SJSA1 (cell line): ENCODE measurements around the gene OCSTAMP. TPM values are rescaled to one million over a fixed set of nuclear protein-coding genes. Genes with fewer than 3 reads are reported as not detected.

Source experiments
- DNase-seq, 2 experiments: peaks; one replicate each; pipeline ENCODE4 v3.0.0-alpha.2; 2015 to 2020; ENCODE audit warnings: low spot score in 2 of 2, low read depth in 1 of 2
- H3K27ac ChIP-seq: fragments of 250-450 bp; sonication (Bioruptor Pico); 2 replicates; pipeline ENCODE4 v1.5.1; 2020; ENCODE audit warnings: mild to moderate bottlenecking, moderate library complexity
- H3K27me3 ChIP-seq: fragments of 250-450 bp; sonication (Bioruptor Pico); replicated peaks from 2 replicates; pipeline ENCODE4 v1.5.1; 2020; ENCODE audit warnings: mild to moderate bottlenecking, moderate library complexity
- H3K36me3 ChIP-seq: fragments of 250-450 bp; sonication (Bioruptor Pico); 2 replicates; pipeline ENCODE4 v1.5.1; 2020; ENCODE audit warnings: mild to moderate bottlenecking
- H3K4me1 ChIP-seq: fragments of 250-450 bp; sonication (Bioruptor Pico); replicated peaks from 2 replicates; pipeline ENCODE4 v1.6.1; 2021; ENCODE audit warnings: mild to moderate bottlenecking
- H3K4me3 ChIP-seq: fragments of 250-450 bp; sonication (Bioruptor Pico); 2 replicates; pipeline ENCODE4 v1.5.1; 2020; ENCODE audit warnings: mild to moderate bottlenecking
- H3K9me3 ChIP-seq: fragments of 250-450 bp; sonication (Bioruptor Pico); replicated peaks from 2 replicates; pipeline ENCODE4 v1.5.1; 2020; ENCODE audit warnings: mild to moderate bottlenecking
- total RNA-seq: library from RNA; depleted of rRNA; stranded (reverse); fragments of >200 nt; shearing (Covaris generic); gene quantifications from 2 replicates; pipeline ENCODE4 v1.2.3, GENCODE V29; 2014

Gene OCSTAMP
- total RNA-seq, 1 experiment from 2014 or later, result not detected

DNA sequence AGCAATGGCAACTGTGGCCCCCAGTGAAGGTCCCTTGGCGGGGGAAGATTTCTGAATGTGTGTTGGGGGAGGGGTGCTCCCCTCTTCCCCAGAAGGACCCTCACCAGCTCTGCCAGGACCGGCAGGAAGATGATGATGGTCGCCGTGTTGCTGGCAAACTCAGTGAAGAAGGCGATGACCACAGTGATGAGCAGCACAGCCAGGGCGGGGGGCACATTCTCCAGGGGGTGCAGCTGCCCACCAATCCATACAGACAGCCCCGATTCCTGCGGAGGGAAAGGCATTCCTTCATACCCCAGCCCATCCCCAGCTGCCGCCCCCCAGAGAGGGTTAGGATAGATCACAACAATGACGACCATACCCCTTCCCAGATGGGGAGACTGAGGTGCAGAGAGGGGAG, 15.7 kb upstream of the OCSTAMP start:
- H3K36me3 ChIP-seq, result no peaks in the 10 kb centered on the region
- no peak overlapping the region for H3K27ac ChIP-seq
- peaks cover 15% of the 10 kb centered on the region for H3K27me3 ChIP-seq
- H3K9me3 ChIP-seq, result no peaks in the 10 kb centered on the region
- no peaks in the 10 kb centered on the region for H3K4me1 ChIP-seq
- no peak for DNase-seq
- no peak overlapping the region for H3K4me3 ChIP-seq

- Histone ChIP-seq H3K27ac (no peak overlapping the region), H3K4me3 (no peak overlapping the region), H3K36me3 (no peaks in the 10 kb centered on the region), H3K4me1 (no peaks in the 10 kb centered on the region), H3K9me3 (no peaks in the 10 kb centered on the region), H3K27me3 (0 out of 2 replicates have a peak, but pooled peaks cover 3% of the 10 kb centered on the region)
- no peak for DNase-seq
Observed at GRCh38 chr20:46564241-46564957, 13.9 kb upstream of the OCSTAMP start.

DNA sequence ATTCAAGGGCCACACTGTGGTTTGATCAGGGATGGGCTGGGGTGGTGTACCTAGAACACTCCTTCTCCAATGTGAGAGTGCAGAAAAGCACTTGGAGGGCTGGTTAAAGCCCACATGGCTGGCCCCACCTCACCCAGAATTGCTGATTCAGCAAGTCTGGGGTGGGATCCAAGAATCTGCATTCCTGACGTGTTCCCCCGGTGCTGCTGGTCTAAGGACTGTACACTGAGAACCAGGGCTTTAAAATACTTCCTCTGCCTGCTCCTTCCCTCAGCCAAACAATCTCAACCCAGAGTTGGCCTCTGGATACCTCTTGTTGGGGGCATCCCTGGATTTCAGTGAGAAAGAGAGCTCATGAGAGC, 13.4 kb upstream of the OCSTAMP start:
- DNase-seq, result no peak
- no peaks in the 10 kb centered on the region for H3K36me3 ChIP-seq
- no peaks in the 10 kb centered on the region for H3K4me1 ChIP-seq
- no peaks in the 10 kb centered on the region for H3K9me3 ChIP-seq
- H3K4me3 ChIP-seq, result no peak overlapping the region
- H3K27ac ChIP-seq, result no peak overlapping the region
- 0 out of 2 replicates have a peak, but pooled peaks cover 3% of the 10 kb centered on the region for H3K27me3 ChIP-seq

GRCh38 chr20:46563170-46563859, 12.9 kb upstream of the OCSTAMP start:
- no peak overlapping the region for H3K4me3 ChIP-seq
- H3K4me1 ChIP-seq, result no peaks in the 10 kb centered on the region

GRCh38 chr20:46562373-46563169, 12.1 kb upstream of the OCSTAMP start:
- no peaks in the 10 kb centered on the region for H3K27me3 ChIP-seq
- no peaks in the 10 kb centered on the region for H3K9me3 ChIP-seq
- H3K4me1 ChIP-seq, result no peaks in the 10 kb centered on the region
- DNase-seq, result peak; percentile 19 to 57
- H3K4me3 ChIP-seq, result no peak overlapping the region
- H3K36me3 ChIP-seq, result no peaks in the 10 kb centered on the region
- no peak overlapping the region for H3K27ac ChIP-seq

More at GRCh38 chr20:46563170-46563859, 12.9 kb upstream of the OCSTAMP start:
- Histone ChIP-seq H3K27ac (no peak overlapping the region), H3K36me3 (no peaks in the 10 kb centered on the region), H3K27me3 (no peaks in the 10 kb centered on the region), H3K9me3 (no peaks in the 10 kb centered on the region)
- DNase-seq, result no peak

GRCh38 chr20:46562009-46562372, 11.5 kb upstream of the OCSTAMP start:
- no peaks in the 10 kb centered on the region for H3K36me3 ChIP-seq
- no peaks in the 10 kb centered on the region for H3K27me3 ChIP-seq
- no peaks in the 10 kb centered on the region for H3K9me3 ChIP-seq
- no peak overlapping the region for H3K27ac ChIP-seq
- no peaks in the 10 kb centered on the region for H3K4me1 ChIP-seq
- no peak for DNase-seq
- no peak overlapping the region for H3K4me3 ChIP-seq

- Histone ChIP-seq H3K27me3 (no peaks in the 10 kb centered on the region), H3K36me3 (no peaks in the 10 kb centered on the region), H3K27ac (no peak overlapping the region), H3K4me3 (no peak overlapping the region), H3K4me1 (no peaks in the 10 kb centered on the region), H3K9me3 (no peaks in the 10 kb centered on the region)
- no peak for DNase-seq
Observed at GRCh38 chr20:46559685-46560440, 9.4 kb upstream of the OCSTAMP start.

GRCh38 chr20:46559001-46559400, 8.5 kb upstream of the OCSTAMP start:
- Histone ChIP-seq H3K27ac (no peak overlapping the region), H3K9me3 (no peaks in the 10 kb centered on the region), H3K36me3 (no peaks in the 10 kb centered on the region), H3K4me1 (no peaks in the 10 kb centered on the region), H3K27me3 (no peaks in the 10 kb centered on the region), H3K4me3 (no peak overlapping the region)
- DNase-seq, result no peak

- Histone ChIP-seq H3K9me3 (no peaks in the 10 kb centered on the region), H3K27ac (no peak overlapping the region), H3K36me3 (no peaks in the 10 kb centered on the region), H3K4me3 (no peak overlapping the region), H3K27me3 (no peaks in the 10 kb centered on the region), H3K4me1 (no peaks in the 10 kb centered on the region)
- DNase-seq, result no peak
Observed at GRCh38 chr20:46558511-46558959, 8.1 kb upstream of the OCSTAMP start.

GRCh38 chr20:46557231-46557956, 6.9 kb upstream of the OCSTAMP start:
- Histone ChIP-seq H3K4me3 (no peak overlapping the region), H3K27me3 (no peaks in the 10 kb centered on the region), H3K4me1 (no peaks in the 10 kb centered on the region), H3K27ac (no peak overlapping the region), H3K36me3 (no peaks in the 10 kb centered on the region), H3K9me3 (no peaks in the 10 kb centered on the region)
- no peak for DNase-seq

DNA sequence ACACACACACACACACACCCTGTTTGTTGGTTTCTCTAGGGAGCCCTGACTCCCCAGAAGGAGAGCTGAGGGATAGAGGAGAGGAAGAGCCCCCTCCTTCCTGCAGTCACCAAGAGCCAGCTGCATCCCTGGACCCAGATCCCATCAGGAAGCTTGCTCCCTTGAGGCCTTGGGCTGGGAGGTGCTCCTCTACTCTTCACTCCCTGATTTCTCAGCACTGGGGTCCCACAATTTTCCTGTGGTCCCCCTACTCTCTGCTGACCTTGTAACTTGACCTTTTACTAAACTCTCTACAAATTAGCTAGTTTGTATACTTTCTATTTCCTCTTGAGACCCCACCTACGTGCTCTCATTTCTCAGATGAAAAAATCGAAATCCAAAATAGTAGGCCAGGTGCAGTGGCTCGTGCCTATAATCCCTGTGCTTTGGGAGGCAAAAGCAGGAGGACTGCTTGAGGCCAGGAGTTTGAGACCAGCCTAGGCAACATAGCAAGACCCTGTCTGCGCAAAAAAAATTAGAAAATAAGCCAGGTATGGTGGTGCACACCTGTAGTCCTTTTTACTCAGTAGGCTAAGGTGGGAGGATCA, 5.0 kb upstream of the OCSTAMP start:
- DNase-seq, result no peak
- Histone ChIP-seq H3K4me3 (no peak overlapping the region), H3K36me3 (no peaks in the 10 kb centered on the region), H3K27me3 (no peaks in the 10 kb centered on the region), H3K9me3 (no peaks in the 10 kb centered on the region), H3K27ac (no peak overlapping the region), H3K4me1 (no peaks in the 10 kb centered on the region)

DNA sequence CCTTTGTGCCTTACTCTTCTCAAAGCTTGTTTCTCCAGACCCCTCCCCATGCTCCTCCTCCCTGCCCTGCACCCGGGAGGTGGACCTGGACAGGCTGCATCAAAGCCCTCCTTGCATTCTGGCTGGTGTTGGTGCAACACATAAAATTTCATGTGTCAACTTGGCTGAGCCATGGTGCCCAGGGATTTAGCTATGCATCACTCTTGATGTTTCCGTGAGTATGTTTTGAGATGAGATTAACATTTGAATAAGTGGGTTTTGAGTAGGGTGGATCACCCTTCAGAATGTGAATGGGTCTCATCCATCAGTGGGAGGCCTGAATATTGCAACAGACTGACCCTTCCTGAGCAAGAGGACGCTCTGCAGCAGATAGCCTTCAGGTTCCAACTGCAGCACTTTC, 4.4 kb upstream of the OCSTAMP start:
- Histone ChIP-seq H3K9me3 (no peaks in the 10 kb centered on the region), H3K27ac (no peak overlapping the region), H3K36me3 (no peaks in the 10 kb centered on the region), H3K4me1 (no peaks in the 10 kb centered on the region), H3K4me3 (no peak overlapping the region), H3K27me3 (no peaks in the 10 kb centered on the region)
- DNase-seq, result no peak

DNA sequence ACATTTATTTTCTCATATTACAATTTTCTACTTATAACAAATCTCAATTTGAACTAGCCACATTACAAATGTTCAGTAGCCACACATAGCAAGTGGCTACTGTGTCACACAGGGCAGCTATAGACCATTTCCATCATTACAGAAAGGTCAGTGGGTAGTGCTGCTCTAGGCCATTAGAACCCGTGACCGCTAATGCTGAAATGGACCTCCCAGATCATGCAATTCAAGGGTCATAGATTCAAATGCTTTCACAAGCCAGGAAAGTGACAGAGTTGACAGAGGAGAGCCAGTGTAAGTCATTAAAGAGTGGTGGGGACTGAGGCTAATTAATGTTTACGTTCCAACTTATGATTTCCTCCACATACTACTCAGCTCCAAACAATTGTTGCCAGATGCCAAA, 3.5 kb upstream of the OCSTAMP start:
- Histone ChIP-seq H3K36me3 (no peaks in the 10 kb centered on the region), H3K9me3 (no peaks in the 10 kb centered on the region), H3K4me3 (no peak overlapping the region), H3K27me3 (no peaks in the 10 kb centered on the region), H3K27ac (no peak overlapping the region), H3K4me1 (no peaks in the 10 kb centered on the region)
- no peak for DNase-seq
